Activated T-helper 1 cell treated with anti-CD3 and anti-CD28 coated beads, Interleukin-2, amount 50 U/mL, for 16 hours (primary cell): Measurements from ENCODE around the gene FGF3.

Source experiments
- DNase-seq, 2 donors: peaks; one replicate each; pipeline ENCODE4 v3.0.0-alpha.2; 2020; ENCODE audit warnings: low read depth in 1 of 2, low spot score in 1 of 2

The FGF3 gene

DNA sequence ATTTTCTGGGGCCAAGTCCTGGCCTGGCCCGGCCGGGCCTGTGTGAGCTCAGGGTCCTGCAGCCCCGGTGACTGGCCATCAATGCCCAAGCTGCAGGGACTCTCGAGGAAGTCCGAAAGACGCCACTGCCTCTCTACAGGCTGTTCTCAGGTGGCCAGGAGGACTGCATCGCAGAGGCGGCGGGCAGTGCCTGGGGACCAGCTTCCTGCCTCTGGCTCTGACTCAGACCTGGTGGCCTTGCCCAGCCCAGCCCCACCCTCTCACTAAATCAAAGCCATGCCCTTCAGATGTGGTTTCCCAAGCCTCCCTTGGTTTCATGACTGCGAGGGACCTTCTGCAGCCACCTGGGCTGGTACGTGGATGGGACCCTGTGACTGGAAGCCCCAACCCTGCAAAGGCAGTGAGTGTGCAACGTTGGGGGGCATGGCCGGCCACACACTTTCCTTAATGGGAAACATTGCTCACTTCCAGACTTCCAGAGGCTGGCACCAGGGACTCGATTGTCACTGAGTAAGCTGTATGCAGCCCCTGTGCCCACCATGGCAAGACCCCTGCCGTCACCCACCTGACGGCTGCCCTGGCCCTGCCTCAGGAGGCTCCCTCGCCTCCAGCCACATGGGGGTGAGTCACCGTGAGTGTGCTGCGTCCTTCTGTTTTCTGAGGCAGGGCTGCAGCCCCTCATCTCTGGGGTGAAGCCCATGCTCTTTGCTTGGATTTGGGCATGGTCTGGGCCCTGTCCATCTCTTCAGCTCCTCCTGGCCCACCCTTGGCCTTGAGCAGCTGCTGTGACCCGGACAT lies 6.0 kb upstream of the FGF3 start:
- DNase-seq, result no peak

DNA sequence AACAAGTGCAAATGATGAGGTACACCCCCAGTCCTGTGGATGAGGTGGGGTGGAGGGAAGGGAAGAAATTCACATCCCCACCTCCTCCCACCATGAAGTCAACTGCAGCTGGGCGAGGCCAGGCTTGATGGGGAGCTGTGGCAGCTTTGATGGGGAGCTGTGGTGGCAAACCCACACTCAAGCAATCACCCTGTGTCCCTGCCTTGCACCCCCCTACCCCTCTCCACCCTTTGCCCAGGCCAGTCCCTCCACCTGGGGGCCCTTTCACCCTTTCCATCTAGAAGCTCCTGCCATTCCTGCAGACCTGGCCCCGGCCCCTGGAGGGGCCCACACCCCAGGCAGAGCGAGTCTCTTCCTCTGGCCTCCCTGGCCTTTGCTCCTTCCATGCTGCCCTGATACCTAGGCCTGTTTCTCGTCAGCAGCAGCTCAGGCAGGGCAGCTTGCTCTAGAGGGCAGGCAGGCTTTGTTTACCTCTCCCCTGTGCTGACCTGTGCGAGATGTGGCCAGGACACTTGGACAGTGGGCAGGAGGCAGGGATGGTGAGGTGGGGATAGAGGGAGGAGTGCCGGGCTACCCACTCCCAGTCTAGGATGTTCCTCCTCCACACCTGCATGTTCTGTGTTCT lies 4.5 kb upstream of the FGF3 start:
- DNase-seq, result no peak

DNA sequence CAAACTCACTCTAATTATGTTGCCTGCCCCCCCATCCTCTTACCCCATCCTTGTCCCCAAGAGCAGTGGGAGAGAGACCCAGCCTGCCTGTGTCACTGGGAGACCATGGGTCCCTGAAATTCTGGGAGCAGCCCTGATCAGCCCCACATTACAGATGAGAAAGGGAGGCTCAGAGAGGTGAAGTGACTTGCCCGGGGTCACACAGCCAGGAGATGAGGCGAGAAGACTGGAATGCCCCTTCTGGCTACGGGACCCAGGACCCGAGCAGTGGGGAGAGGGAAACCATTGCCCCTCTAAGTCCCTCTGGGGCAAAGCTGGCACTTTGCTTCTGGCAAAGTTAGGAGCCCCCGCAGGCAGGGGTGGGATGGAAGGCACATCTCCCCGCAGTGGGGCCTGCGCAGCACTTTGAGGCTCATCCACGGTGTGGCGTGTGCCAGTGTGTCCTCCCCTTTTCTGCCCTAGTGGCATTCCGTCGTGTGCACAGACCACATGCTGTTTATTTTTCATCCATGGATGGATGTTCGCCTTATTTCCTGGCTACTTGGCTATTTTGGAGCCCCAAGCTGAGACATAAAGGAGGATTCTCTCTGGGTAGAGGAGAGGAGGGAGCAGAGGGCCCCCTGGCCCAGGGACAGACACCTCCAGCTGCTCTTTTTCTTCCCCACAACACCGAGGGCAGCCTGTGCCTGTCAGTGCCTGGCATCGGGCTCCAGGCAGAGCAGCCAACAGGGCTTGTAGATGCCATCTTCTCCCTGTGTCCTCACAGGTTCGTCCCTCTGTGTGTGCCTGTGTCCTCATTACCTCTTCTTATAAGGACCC lies 3.7 kb upstream of the FGF3 start:
- DNase-seq, result no peak

DNA sequence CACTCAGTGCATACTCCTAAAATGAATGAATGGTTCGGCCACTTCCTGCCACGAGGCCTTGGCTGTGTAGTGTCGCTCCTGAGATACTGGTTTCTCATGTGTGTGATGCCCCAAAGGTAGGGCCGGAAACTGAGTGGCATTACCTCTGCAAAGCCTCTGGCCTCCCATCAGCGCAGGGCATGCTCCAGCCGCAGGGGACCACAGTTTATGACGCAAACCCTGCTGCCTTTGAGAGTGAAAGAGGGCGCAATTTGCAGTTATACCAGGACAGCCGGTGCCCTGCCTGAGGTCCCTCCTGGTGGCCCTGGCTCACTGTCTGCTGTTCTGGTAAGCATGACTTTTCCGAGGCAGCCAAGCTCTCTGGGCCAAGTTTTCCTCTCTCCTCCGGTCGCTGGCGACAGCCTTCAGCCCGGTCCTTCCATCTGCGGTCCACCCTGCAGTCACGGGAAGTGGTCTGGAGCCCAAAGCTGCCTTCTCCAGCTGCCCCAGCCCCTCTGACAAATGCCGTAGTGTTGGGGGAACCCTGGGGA lies 2.4 kb upstream of the FGF3 start:
- DNase-seq, result no peak

DNA sequence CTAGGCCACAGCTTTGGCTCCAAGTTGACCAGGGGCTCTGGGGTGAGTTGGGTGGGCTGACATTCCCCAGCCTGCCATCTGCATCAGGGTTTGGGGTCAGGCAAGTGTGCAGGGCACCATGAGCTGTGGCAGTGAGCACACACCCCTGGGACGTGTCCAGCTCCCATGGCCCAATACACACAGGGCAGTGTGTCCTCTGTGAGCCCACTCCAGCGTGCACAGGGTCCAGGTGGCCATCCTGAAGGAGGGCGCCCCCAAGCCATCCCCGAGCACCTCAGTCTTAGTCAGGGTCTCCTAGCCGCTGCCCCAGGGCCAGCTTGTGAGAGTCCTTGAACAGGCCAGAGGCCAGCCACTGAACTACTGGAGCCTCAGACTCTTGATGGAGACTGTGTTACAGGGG lies 1.2 kb upstream of the FGF3 start:
- no peak for DNase-seq

DNA sequence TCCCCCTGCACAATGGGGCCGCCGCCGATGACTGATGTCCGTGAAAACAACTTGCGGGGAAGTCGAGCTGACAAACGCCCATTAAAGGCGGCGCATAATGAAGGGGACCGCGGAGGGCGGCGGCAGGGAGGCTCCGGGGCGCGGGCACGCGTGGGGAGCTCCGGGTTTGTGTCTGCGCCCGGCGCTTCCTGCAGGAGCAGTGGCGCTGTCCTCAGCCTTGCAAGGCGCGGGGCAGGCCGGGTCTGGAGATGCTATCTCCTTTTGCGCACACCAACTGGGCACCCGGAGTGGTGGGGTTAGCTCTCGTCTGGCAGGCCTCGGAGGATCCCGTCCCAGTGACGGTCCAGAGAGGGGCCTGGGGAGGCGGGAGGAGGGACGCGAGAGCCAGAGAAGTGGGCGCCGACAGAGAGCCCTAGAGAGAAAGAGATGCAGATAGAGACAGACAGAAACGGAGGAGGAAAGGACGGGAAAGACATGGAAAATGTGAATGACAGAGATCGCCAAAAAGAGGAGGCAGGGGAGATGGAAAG lies 390 bp upstream of the FGF3 start:
- no peak for DNase-seq

DNA sequence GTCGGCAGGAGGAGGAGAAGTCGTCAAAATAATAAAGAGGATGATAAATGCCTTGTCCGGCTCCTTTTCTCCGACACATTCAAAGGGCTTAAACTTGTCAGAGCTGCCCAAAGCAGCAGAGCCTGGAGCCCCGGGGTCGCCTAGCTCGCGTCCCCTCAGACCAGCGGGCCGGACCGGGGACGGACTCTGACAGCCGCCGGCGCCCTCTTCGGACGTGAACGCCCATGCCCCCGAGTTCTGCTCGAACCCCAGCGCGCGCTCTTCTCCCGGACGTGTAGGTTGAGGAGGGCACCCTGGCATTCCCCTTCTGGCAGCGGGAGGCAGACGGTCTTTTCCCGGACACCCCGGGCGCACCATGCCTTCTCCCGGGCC lies 999 bp downstream of the FGF3 start:
- no peak for DNase-seq

DNA sequence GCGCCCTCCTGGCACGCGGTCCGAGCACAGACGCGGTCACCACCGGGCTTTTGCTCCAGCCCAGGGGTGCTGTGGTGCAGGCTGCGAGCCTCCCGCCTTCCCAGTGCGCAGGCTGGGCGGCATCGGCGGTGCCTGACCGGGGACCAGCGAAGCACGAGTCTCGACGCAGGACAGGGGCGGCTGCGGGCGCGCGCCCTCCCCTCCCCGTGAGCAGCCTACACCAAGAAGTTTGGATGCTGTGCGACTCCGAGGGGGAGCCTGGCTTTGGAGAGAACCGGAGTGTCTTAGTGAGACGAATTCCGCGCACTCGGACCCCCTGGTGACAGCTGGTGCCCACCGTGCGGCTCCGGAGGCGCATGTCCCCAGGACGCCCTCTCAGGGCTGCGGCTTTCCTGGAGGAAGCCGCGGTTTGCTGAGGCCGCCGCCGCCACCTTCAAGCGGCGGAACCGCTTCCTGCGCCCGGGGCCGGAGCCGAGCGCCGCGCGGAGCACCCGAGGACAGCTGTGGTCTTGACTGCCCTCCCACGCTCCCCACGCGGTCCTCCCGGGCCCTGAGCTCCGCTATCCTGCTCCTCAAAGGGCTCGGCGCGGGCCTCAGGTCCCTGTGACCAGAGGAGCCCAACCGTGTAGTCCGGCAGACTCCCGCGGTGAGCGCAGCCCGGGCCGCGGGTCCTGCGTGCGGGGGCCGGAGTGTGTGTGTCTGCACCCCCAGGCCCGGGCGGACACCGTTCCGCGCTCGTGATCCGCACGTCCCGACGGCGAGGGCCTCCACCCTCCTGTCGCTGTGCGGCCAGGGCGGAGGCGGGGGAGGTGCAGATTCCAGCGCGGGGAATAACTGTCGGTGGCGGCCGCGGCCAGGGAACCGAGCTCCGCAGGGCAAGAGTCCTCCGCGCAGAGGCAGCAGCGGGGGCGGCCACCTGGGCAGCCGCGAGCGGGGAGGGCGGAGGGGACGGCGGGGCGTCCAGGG lies 1.7 kb downstream of the FGF3 start:
- DNase-seq, result no peak

DNA sequence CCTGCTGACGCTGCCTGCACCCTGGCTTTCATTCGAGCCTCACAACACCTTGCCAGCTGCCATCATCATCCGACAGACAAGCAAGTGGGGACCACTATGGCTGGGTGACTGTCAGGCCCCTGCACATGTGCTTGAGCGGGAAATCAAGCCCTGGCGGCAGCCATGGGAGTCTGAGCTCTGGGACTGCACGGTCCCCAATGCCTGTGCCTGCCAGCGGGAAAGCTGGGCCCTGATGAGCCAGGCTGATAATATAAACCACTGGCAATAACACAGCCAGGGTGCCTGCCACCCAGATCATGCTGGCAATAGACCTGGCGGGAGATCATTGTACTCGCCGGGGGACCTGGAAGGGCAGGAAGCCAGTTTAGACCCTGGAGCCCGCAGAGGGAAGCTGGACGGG lies 2.5 kb downstream of the FGF3 start:
- DNase-seq, result no peak

DNA sequence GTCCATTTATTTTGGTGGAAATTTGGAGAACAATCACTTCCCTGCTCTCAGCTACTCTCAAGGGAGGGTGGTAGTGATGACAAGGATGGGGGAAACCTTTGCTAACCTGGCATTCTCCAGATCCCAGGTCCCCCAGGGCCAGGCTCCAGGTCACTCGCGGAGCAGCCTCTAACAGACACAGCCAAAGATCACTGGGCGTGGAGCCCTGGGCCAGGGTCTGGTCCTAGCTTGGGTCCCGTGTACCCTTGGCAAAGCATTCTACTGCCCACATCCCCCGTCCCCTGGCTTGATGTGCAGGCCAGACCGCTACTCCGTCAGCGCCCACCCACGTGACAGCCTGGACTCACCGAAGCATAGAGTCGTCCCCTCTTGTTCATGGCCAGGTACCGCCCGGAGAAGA lies 3.2 kb downstream of the FGF3 start:
- DNase-seq, result no peak

DNA sequence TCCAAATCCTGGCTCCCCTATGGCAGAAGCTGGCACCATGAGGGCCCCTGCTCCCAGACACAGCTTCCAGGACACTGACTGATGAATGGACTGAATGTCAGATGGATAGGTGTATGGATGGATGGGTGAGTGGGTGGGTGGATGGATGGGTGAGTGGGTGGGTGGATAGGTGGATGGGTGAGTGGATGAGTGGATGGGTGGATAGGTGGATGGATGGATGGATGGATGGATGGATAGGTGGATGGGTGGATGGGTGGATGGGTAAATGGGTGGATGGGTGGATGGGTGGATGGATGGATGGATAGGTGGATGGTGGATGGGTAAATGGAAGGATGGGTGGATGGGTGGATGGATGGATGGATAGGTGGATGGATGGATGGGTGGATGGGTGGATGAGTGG lies 4.3 kb downstream of the FGF3 start:
- no peak for DNase-seq

DNA sequence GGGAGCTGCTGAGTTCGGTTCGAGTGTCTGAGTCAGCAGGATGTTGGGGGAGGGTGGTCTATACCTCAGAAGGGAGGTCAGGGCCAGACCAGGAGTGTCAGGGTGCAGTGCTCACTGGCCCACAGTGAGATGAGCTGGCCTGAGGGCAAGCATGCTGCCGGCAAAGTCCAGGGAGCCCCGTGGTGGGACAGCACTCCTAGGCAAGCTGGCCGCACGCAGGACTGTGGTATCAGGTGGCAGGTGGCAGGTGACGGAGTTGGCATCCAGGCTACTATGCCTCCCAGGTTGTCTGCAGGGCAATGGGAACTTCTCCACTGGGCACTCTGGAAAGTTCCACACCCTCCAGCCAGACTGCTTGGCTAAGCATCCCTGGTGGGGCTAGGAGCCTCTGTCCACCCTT lies 4.8 kb downstream of the FGF3 start:
- no peak for DNase-seq

DNA sequence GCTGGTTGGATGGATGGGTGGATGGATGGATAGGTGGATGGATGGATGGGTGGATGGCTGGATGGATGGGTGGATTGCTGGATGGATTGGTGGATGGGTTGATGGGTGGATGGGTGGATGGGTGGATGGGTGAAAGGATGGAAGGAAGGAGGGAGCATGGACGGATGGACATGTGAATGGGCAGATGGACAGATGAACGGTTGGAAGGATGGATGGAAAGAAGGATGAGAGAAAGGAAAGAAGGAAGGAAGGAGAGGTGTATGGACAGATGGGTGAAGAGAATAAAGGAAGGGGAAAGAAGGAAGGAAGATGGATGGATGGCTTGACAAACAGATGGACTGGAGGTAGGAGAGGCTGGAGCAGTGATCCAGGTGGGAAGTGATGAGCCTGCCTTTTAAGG lies 5.4 kb downstream of the FGF3 start:
- DNase-seq, result no peak

DNA sequence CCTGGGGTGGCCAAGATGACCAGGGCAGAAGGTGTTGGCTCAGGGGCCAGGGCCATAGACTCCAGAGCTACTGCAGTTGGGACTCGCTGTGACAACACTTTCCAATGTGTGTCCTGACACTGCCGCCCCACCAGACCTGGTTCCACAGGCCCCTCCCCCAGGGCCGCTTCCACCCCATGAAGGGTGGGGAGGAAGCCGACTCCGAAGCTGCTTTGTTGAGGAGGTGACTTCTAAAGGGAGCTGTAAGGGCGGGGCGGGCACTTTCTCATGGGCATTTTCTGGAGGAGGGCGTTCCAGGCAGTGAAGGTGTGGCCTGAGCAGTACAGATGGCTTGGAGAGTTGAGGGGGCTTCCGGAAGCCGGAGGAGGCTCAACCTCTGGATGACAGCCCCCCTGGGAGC lies 6.3 kb downstream of the FGF3 start:
- DNase-seq, result no peak

DNA sequence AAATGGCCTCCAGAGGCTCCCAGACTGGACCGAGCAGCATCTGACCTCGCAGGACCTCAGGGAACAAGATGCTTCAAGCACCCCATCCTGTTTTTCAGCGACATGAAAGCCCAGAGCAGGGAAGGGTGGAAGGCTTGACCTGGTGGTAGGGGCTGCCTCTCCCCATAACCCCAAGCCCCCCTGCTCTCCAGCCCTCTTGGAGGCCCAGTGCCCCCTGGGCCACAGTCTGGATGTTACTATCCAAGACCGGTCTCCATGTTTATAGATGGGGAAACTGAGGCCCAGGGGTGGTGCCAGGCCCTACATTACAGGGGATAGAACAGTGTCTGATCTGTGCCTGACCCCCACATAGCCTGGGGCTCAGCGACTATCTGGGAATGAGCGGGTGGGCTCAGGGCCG lies 7.0 kb downstream of the FGF3 start:
- DNase-seq, result no peak

DNA sequence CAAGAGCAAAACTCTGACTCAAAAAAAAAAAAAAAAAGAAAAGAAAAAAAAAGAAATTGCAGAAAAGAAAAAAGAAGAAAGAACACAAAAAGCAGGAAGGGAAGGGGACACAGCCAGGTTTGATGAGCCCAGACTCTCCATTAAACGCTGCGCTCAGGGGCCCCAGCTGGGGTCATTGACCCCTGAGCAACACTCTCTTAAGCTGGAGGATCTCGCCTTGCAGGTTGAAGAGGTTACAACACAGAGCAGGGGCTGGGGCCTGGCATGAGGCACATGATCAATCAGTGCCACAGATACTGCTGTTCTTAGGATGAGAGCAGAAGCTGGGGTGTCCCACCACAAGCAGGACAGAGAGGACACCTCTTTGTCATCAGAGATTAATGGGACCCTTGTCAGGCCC lies 7.8 kb downstream of the FGF3 start:
- DNase-seq, result no peak

DNA sequence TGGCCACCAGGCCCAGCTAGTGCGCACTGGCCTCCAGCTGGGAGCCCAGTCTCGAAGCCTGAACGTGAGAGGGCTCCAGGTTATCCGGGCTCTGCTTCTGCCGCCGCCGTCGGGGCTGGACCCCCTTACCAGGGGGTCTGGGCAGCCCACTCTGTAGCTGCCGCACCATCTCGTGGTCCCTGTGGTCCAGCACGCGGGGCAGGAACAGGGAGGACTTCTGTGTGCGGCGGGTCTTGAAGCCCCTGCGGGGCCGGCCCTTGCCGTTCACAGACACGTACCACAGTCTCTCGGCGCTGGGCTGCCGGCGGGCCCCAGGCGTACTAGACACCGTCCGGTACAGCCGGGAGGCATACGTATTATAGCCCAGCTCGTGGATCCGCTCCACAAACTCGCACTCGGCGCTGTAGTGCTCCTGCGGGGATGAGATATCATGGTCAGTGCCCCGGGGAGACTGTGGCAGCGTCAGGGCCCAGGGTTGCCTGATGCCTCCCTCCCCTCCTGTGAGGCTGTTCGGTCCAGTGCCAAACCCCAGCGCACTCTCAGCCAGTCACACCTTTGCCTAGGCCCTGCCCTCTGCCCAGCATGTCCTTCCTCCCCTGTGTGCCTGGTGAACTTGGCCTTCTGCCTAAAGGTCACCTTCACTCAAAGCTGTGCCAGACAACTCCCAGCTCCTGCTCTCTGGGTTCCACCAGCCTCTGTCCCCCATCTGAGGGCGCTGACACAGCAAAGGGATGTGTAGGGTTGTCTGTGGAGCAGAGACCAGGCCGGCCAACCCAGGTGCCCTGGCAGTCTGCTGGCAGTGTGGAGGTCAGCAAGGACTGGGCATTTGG lies 8.7 kb downstream of the FGF3 start:
- DNase-seq, result no peak

DNA sequence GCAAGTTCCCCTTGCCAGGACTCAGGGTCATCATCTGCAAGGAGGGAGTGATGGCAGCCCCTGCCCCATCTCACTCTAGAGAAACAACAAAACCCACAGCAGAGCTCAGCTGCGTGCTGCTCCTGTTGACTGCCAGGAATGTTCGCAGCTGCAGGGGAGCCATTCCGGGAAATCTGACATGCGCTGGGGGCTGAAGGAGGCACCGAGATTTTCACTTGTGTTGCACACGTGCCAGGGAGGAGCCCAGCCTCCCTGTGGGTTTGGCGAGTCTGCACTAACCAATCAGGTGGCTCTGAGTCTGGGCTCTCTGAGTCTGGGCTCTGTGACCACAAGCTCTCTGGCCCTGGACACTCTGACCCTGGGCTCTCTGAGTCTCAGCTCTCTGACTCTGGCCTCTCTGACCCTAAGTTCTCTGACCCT lies 10.5 kb downstream of the FGF3 start:
- DNase-seq, result no peak

DNA sequence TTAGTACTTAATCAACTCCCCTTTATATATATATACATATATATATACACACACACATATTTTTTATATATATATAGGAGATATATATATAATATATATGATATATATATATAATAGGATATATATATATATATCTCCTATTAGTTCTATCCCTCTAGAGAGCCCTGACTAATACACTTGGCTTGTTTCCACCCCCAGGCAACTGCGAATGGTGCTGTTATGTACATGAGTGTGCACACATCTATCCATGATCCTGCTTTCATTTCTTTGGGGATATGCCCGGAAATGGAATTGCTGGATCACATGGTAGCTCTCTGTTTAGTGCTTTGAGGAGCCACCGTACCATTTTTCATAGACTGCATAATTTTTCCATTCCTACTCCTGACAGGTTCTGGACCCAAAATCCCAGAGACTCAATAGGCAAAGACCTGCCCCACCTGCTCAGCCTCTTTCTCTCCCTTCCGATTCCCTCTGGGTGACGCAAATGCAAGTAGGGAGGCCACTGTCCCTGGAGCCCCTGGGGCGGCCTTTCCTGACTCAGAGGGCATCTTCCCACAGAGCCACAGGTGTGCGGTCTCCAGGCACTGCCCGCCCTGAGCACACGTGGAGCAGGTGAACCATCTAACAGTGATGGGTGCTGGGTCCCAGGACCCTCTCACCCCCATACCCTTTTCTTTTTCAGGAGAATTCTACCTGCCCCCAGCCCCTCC lies 12.0 kb downstream of the FGF3 start:
- no peak for DNase-seq
